Stimulated activated naive CD8-positive, alpha-beta T cell treated with anti-CD3 and anti-CD28 coated beads, Interleukin-15, Interleukin-2, amounts not matched to agents 100 ng/mL and 50 ng/mL, for 24 hours (primary cell): Measurements from ENCODE around the gene CIAO2B.

Experiments used
- H3K27ac Mint-ChIP-seq: one replicate; pipeline ENCODE4 v1.8.0; 2021; ENCODE audit warnings: mild to moderate bottlenecking, mixed read lengths
- H3K27me3 Mint-ChIP-seq: one replicate; pipeline ENCODE4 v1.8.0; 2021; ENCODE audit warnings: mixed read lengths
- H3K36me3 Mint-ChIP-seq: one replicate; pipeline ENCODE4 v1.8.0; 2021; ENCODE audit warnings: low read depth, mixed read lengths
- H3K4me1 Mint-ChIP-seq: one replicate; pipeline ENCODE4 v1.8.0; 2021; ENCODE audit warnings: low read depth, mixed read lengths
- H3K4me3 Mint-ChIP-seq: one replicate; pipeline ENCODE4 v1.8.0; 2021; ENCODE audit warnings: mild to moderate bottlenecking, mixed read lengths
- H3K9me3 Mint-ChIP-seq: one replicate; pipeline ENCODE4 v1.8.0; 2021; ENCODE audit warnings: mixed read lengths

Gene CIAO2B

GRCh38 chr16:66923247-66923731, 10.9 kb downstream of the CIAO2B start:
- Mint-ChIP-seq H3K27me3 (peaks cover 33% of the 10 kb centered on the region), H3K36me3 (no peaks in the 10 kb centered on the region), H3K4me1 (peaks cover 19% of the 10 kb centered on the region), H3K9me3 (no peaks in the 10 kb centered on the region), H3K4me3 (no peak overlapping the region), H3K27ac (no peak overlapping the region)

GRCh38 chr16:66921729-66922450, 12.3 kb downstream of the CIAO2B start:
- H3K9me3 Mint-ChIP-seq: no peaks in the 10 kb centered on the region
- no peaks in the 10 kb centered on the region for H3K36me3 Mint-ChIP-seq
- H3K4me3 Mint-ChIP-seq: no peak overlapping the region
- H3K27ac Mint-ChIP-seq: no peak overlapping the region
- H3K4me1 Mint-ChIP-seq: peaks cover 11% of the 10 kb centered on the region
- peaks cover 33% of the 10 kb centered on the region for H3K27me3 Mint-ChIP-seq

- H3K4me3 Mint-ChIP-seq: no peak overlapping the region
- no peaks in the 10 kb centered on the region for H3K36me3 Mint-ChIP-seq
- H3K9me3 Mint-ChIP-seq: no peaks in the 10 kb centered on the region
- H3K4me1 Mint-ChIP-seq: peaks cover 11% of the 10 kb centered on the region
- H3K27me3 Mint-ChIP-seq: peaks cover 33% of the 10 kb centered on the region
- H3K27ac Mint-ChIP-seq: no peak overlapping the region
Observed at GRCh38 chr16:66920924-66921680, 13.1 kb downstream of the CIAO2B start.

GRCh38 chr16:66920299-66920590, 14.0 kb downstream of the CIAO2B start:
- no peak overlapping the region for H3K4me3 Mint-ChIP-seq
- H3K27me3 Mint-ChIP-seq: peaks cover 26% of the 10 kb centered on the region
- H3K9me3 Mint-ChIP-seq: no peaks in the 10 kb centered on the region
- H3K36me3 Mint-ChIP-seq: no peaks in the 10 kb centered on the region
- peaks cover 4% of the 10 kb centered on the region for H3K4me1 Mint-ChIP-seq
- no peak overlapping the region for H3K27ac Mint-ChIP-seq

- Mint-ChIP-seq H3K27ac (no peak overlapping the region), H3K4me3 (no peak overlapping the region), H3K9me3 (no peaks in the 10 kb centered on the region)
Observed at GRCh38 chr16:66919569-66920298, 14.5 kb downstream of the CIAO2B start.

GRCh38 chr16:66918803-66919568, 15.2 kb downstream of the CIAO2B start, which contains the start of gene CDH16:
Gene CDH16, minus strand, starts transcription at chr16:66918885. Its CDS starts 820 bp downstream, at chr16:66918065.
- Mint-ChIP-seq H3K27me3 (peaks cover 20% of the 10 kb centered on the region), H3K27ac (no peak within 1 kb of the TSS)

More at GRCh38 chr16:66919569-66920298, 14.5 kb downstream of the CIAO2B start:
- no peaks in the 10 kb centered on the region for H3K36me3 Mint-ChIP-seq
- peaks cover 25% of the 10 kb centered on the region for H3K27me3 Mint-ChIP-seq
- peaks cover 2% of the 10 kb centered on the region for H3K4me1 Mint-ChIP-seq

GRCh38 chr16:66918355-66918754, 15.8 kb downstream of the CIAO2B start:
- Mint-ChIP-seq H3K9me3 (no peaks in the 10 kb centered on the region), H3K27ac (no peak overlapping the region), H3K27me3 (peaks cover 14% of the 10 kb centered on the region), H3K4me1 (no peaks in the 10 kb centered on the region), H3K4me3 (no peak overlapping the region), H3K36me3 (no peaks in the 10 kb centered on the region)

More at GRCh38 chr16:66918803-66919568, 15.2 kb downstream of the CIAO2B start, which contains the start of gene CDH16:
- no peaks in the 10 kb centered on the region for H3K9me3 Mint-ChIP-seq
- no peaks in the 10 kb centered on the region for H3K36me3 Mint-ChIP-seq
- H3K4me1 Mint-ChIP-seq: no peaks in the 10 kb centered on the region
- H3K4me3 Mint-ChIP-seq: no peak within 1 kb of the TSS

- Mint-ChIP-seq H3K4me1 (no peaks in the 10 kb centered on the region), H3K27ac (no peak overlapping the region), H3K4me3 (no peak overlapping the region), H3K9me3 (no peaks in the 10 kb centered on the region), H3K36me3 (no peaks in the 10 kb centered on the region), H3K27me3 (peaks cover 11% of the 10 kb centered on the region)
Observed at GRCh38 chr16:66917741-66918140, 16.5 kb downstream of the CIAO2B start.

GRCh38 chr16:66916518-66916917, 17.7 kb downstream of the CIAO2B start:
- Mint-ChIP-seq H3K4me3 (no peak overlapping the region), H3K27me3 (peaks cover 11% of the 10 kb centered on the region), H3K4me1 (no peaks in the 10 kb centered on the region), H3K36me3 (no peaks in the 10 kb centered on the region), H3K27ac (no peak overlapping the region), H3K9me3 (no peaks in the 10 kb centered on the region)

- Mint-ChIP-seq H3K27ac (no peak overlapping the region), H3K9me3 (no peaks in the 10 kb centered on the region), H3K4me1 (no peaks in the 10 kb centered on the region), H3K36me3 (no peaks in the 10 kb centered on the region), H3K27me3 (peaks cover 4% of the 10 kb centered on the region), H3K4me3 (no peak overlapping the region)
Observed at GRCh38 chr16:66915041-66915440, 19.2 kb downstream of the CIAO2B start.

GRCh38 chr16:66914541-66914940, 19.7 kb downstream of the CIAO2B start:
- no peak overlapping the region for H3K27ac Mint-ChIP-seq
- H3K27me3 Mint-ChIP-seq: peaks cover 4% of the 10 kb centered on the region
- no peak overlapping the region for H3K4me3 Mint-ChIP-seq
- no peaks in the 10 kb centered on the region for H3K4me1 Mint-ChIP-seq
- H3K9me3 Mint-ChIP-seq: no peaks in the 10 kb centered on the region
- H3K36me3 Mint-ChIP-seq: no peaks in the 10 kb centered on the region

- no peaks in the 10 kb centered on the region for H3K27me3 Mint-ChIP-seq
- H3K4me3 Mint-ChIP-seq: no peak overlapping the region
- H3K27ac Mint-ChIP-seq: no peak overlapping the region
- H3K36me3 Mint-ChIP-seq: no peaks in the 10 kb centered on the region
- no peaks in the 10 kb centered on the region for H3K4me1 Mint-ChIP-seq
- no peaks in the 10 kb centered on the region for H3K9me3 Mint-ChIP-seq
Observed at GRCh38 chr16:66913711-66914110, 20.5 kb downstream of the CIAO2B start.

- H3K27me3 Mint-ChIP-seq: no peaks in the 10 kb centered on the region
- no peaks in the 10 kb centered on the region for H3K9me3 Mint-ChIP-seq
- H3K4me3 Mint-ChIP-seq: no peak overlapping the region
- no peak overlapping the region for H3K27ac Mint-ChIP-seq
- no peaks in the 10 kb centered on the region for H3K4me1 Mint-ChIP-seq
- no peaks in the 10 kb centered on the region for H3K36me3 Mint-ChIP-seq
Observed at GRCh38 chr16:66913081-66913480, 21.1 kb downstream of the CIAO2B start.

GRCh38 chr16:66911801-66912200, 22.4 kb downstream of the CIAO2B start:
- Mint-ChIP-seq H3K27me3 (no peaks in the 10 kb centered on the region), H3K27ac (no peak overlapping the region), H3K36me3 (no peaks in the 10 kb centered on the region), H3K4me3 (no peak overlapping the region), H3K9me3 (no peaks in the 10 kb centered on the region), H3K4me1 (no peaks in the 10 kb centered on the region)
